Mesothelial cell of epicardium (in vitro differentiated cells): ENCODE results near the gene LIMCH1. TPM values are rescaled to one million over a fixed set of nuclear protein-coding genes. Genes with fewer than 3 reads are reported as not detected.

Experiments
- DNase-seq, 2 experiments: peaks; one replicate each; pipeline ENCODE4 v3.0.0; 2021; ENCODE audit warnings: low spot score in 2 of 2; ENCODE audit not compliant: unreplicated experiment in 2 of 2
- H3K27ac Mint-ChIP-seq: 2 replicates; pipeline ENCODE4 v1.8.0; 2021; ENCODE audit warnings: mixed read lengths
- H3K27me3 Mint-ChIP-seq: 2 replicates; pipeline ENCODE4 v1.8.0; 2021; ENCODE audit warnings: low read depth, mixed read lengths
- H3K36me3 Mint-ChIP-seq: 2 replicates; pipeline ENCODE4 v1.8.0; 2021; ENCODE audit warnings: mixed read lengths
- H3K4me1 Mint-ChIP-seq: 2 replicates; pipeline ENCODE4 v1.8.0; 2021; ENCODE audit warnings: mixed read lengths
- H3K4me3 Mint-ChIP-seq: 2 replicates; pipeline ENCODE4 v1.8.0; 2021; ENCODE audit warnings: mild to moderate bottlenecking, moderate library complexity, mixed read lengths
- H3K9me3 Mint-ChIP-seq: 2 replicates; pipeline ENCODE4 v1.8.0; 2021; ENCODE audit warnings: mixed read lengths
- CTCF ChIP-seq: fragments of 200-600 bp; sonication (generic); IDR thresholded peaks from one replicate; pipeline ENCODE4 v1.5.0; 2021; ENCODE audit warnings: antibody characterized with exemption; ENCODE audit not compliant: unreplicated experiment
- total RNA-seq: library from RNA; stranded (reverse); gene quantifications from 3 replicates; pipeline ENCODE4 v1.2.1, GENCODE V29; 2021

Gene LIMCH1
- total RNA-seq, 1 donor from 2014 or later, result 66.8 TPM

- H3K4me1 Mint-ChIP-seq, result no peaks in the 10 kb centered on the region
- H3K27ac Mint-ChIP-seq, result no peak overlapping the region
- H3K9me3 Mint-ChIP-seq, result no peaks in the 10 kb centered on the region
- H3K27me3 Mint-ChIP-seq, result no peaks in the 10 kb centered on the region
- TF ChIP-seq CTCF, result no peak
- no peak for DNase-seq
- peaks cover 22% of the 10 kb centered on the region for H3K36me3 Mint-ChIP-seq
- H3K4me3 Mint-ChIP-seq, result no peak overlapping the region
Observed at GRCh38 chr4:41670530-41670929, 132.6 kb downstream of the LIMCH1 start.

- no peaks in the 10 kb centered on the region for H3K9me3 Mint-ChIP-seq
- H3K4me3 Mint-ChIP-seq, result no peak overlapping the region
- H3K27ac Mint-ChIP-seq, result no peak overlapping the region
- H3K36me3 Mint-ChIP-seq, result peaks cover 25% of the 10 kb centered on the region
- DNase-seq, result no peak
- H3K27me3 Mint-ChIP-seq, result no peaks in the 10 kb centered on the region
- H3K4me1 Mint-ChIP-seq, result no peaks in the 10 kb centered on the region
- TF ChIP-seq CTCF, result no peak
Observed at GRCh38 chr4:41670982-41671381, 133.0 kb downstream of the LIMCH1 start.

- Mint-ChIP-seq H3K36me3 (peaks cover 34% of the 10 kb centered on the region), H3K4me3 (no peak overlapping the region), H3K4me1 (peaks cover 2% of the 10 kb centered on the region), H3K9me3 (no peaks in the 10 kb centered on the region), H3K27ac (no peak overlapping the region), H3K27me3 (no peaks in the 10 kb centered on the region)
- no peak for DNase-seq
- no peak for TF ChIP-seq CTCF
Observed at GRCh38 chr4:41678086-41678816, 140.3 kb downstream of the LIMCH1 start.

- Mint-ChIP-seq H3K27ac (no peak overlapping the region), H3K27me3 (no peaks in the 10 kb centered on the region), H3K4me3 (no peak overlapping the region), H3K4me1 (peaks cover 2% of the 10 kb centered on the region), H3K9me3 (no peaks in the 10 kb centered on the region), H3K36me3 (peaks cover 35% of the 10 kb centered on the region)
- no peak for DNase-seq
- no peak for TF ChIP-seq CTCF
Observed at GRCh38 chr4:41678951-41679350, 141.0 kb downstream of the LIMCH1 start.

- no peaks in the 10 kb centered on the region for H3K27me3 Mint-ChIP-seq
Observed at GRCh38 chr4:41679991-41680390, 142.0 kb downstream of the LIMCH1 start.

More at GRCh38 chr4:41679991-41680390, 142.0 kb downstream of the LIMCH1 start:
- no peak overlapping the region for H3K4me3 Mint-ChIP-seq
- H3K4me1 Mint-ChIP-seq, result peaks cover 2% of the 10 kb centered on the region
- H3K9me3 Mint-ChIP-seq, result no peaks in the 10 kb centered on the region
- DNase-seq, result no peak
- no peak for TF ChIP-seq CTCF
- no peak overlapping the region for H3K27ac Mint-ChIP-seq
- peaks cover 37% of the 10 kb centered on the region for H3K36me3 Mint-ChIP-seq
